GM19328 (cell line): ENCODE data around the gene PPP1CA.

Experiments
- ATAC-seq: cut with Tn5 transposase; IDR thresholded peaks from one replicate; pipeline ENCODE4 v1.9.1; 2021; ENCODE audit warnings: mild to moderate bottlenecking, moderate library complexity; ENCODE audit not compliant: unreplicated experiment

Gene PPP1CA

DNA sequence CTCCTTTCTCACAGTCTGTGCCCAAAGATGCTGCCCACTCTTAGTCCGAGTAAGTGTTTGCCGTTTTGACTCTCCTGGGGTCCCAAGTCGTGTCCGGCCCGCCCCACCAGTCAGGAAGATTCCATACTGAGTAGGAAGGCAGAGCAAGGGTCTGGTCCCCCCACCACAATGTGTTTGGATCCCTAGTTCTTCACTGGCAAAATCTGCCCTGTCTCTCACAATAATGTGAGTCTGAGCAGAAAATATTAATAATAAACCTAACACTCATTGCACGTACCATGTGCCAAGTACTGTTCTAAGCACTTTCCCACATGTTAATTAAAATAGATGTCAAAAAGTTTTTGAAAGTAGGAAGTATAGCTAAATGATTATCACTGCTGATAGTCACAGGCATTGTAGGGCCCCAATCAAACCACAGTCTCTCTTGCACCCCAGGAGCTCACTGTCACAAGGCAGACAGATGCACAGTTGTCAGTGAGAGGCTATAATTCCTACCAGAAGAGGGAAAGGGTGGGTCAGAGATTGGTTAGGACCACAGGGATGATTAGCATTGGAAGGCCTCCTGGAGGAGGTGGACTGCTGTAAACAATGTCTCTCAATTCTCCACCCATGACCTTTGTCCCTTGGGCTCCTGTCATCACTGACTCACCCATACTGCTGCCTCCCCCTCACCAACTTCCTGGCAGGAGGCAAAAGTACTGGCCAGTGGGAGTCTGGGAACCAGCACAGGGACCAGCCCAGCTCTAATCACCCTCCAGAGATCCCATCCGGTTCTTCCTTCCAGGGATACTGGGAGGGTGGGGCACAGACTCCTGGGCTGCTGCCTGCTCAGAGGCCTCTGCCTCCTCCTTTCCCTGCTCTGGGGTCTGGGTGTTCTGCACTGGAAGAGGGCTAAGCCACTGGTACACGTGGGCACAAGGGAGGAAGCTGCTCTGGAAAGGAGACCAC is 47.3 kb downstream of the PPP1CA start:
- no peak for ATAC-seq

GRCh38 chr11:67353317-67354074 is 48.2 kb downstream of the PPP1CA start, which contains the start of gene POLD4:
TSS of gene POLD4 (minus strand) at chr11:67353546. CDS start at chr11:67353399, 147 bp downstream.
- peak; percentile 72 for ATAC-seq

- ATAC-seq: peak; percentile 5
Measured at GRCh38 chr11:67352546-67353316, 48.9 kb downstream of the PPP1CA start.

DNA sequence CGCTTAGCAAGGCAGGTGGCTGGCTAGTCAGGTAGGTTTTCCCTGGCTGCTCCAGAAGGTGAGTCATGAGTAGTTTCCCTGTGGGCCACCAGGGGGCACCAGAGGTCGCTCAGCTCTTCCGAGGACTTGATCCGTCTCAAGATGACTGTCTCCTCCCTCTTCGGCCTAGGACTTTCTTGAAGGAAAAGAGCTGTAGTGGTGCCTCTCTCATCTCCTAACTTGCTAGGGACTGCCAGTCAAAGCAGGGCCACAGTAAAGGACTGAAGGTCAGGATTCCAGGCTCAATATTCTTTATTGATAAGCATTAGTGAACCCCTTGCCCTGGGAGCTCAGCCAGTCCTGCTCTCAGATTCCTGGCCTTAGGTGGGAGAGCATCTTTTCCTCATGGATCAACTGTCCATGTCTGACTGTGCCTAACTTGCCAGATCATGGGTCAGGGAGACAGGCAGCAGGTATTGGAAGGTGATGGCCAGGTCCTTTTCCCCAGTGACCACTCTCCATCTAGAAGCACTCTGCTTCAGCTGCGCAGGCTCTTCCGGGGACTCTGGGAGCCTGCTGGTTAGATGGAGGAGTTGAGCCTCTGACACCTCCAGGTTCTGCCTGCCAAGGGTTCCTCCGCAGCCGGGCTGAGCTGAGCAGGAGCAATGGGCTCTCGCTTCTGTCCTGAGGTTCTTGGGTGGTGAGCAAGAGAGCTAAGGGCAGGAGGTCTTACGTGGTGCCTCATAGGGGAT is 50.2 kb downstream of the PPP1CA start:
- ATAC-seq: no peak

GRCh38 chr11:67349928-67350465 is 51.7 kb downstream of the PPP1CA start:
- no peak for ATAC-seq

DNA sequence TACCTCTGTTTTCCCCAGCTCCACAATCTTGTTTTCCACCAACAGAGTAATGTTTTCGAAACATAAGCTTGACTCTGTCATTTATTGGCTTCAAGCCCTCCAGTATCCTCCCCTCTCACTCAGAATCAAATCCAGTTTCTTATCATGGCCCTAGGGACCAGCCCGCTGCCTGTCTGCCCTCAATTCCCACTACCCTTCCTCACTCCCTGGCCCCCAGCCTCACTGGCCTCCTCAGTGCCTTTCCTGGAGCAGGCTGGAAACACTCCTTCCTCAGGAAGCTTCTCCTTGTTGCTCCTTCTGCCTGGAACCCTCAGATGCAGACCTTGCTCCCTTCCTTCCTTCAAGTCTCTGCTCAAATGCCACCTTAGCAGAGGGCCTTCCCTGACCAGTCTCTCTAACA is 52.2 kb downstream of the PPP1CA start:
- ATAC-seq: no peak

GRCh38 chr11:67349036-67349435 is 52.6 kb downstream of the PPP1CA start:
- no peak for ATAC-seq
